ENCODE data around the gene CPO. TPM values are rescaled to one million over a fixed set of nuclear protein-coding genes. Genes with fewer than 3 reads are reported as not detected.

CPO gene, protein sequence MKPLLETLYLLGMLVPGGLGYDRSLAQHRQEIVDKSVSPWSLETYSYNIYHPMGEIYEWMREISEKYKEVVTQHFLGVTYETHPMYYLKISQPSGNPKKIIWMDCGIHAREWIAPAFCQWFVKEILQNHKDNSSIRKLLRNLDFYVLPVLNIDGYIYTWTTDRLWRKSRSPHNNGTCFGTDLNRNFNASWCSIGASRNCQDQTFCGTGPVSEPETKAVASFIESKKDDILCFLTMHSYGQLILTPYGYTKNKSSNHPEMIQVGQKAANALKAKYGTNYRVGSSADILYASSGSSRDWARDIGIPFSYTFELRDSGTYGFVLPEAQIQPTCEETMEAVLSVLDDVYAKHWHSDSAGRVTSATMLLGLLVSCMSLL
- total RNA-seq (0.11 and 0.42 TPM in 2 replicates), polyA plus RNA-seq (0.42 TPM in 1 of 2 replicates, not detected in the other)

DNA sequence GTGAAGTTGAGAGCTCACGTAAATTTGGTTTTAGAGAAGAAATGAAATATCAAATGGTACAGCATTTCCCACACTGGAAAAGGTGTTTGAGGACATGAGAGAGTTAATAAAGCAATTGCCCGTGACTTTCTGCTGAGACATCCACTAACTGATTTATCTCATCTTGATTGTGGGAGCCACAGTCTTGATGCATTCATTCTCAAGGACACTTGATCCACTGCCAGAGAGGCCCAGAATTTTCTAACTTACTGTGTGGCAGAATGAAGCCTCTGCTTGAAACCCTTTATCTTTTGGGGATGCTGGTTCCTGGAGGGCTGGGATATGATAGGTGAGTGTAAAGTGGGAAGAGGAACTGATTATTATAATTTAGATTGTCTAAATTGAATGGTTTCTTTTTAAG is at the start of gene CPO:
CPO (plus strand) TSS at position 179 of the 400 bp plus-strand sequence; CDS start at position 261, 82 bp downstream.
- Histone ChIP-seq H3K4me1 (ENCODE audit: low read depth) (no peaks in the 10 kb centered on the region), H3K27ac (no peak within 1 kb of the TSS), H3K27me3 (no peaks in the 10 kb centered on the region), H3K4me3 (no peak within 1 kb of the TSS), H3K9me3 (ENCODE audit: low read depth) (no peaks in the 10 kb centered on the region), H3K36me3 (no peaks in the 10 kb centered on the region)
- DNase-seq (ENCODE audit: low read depth in 1 of 2, low spot score in 1 of 2): no peak
- no peak for TF ChIP-seq CTCF (IDR thresholded peaks at IDR 0.05; ENCODE audit: low read depth, low read length)

GRCh38 chr2:206890179-206890578 is 49.1 kb upstream of the CPO start:
- Histone ChIP-seq H3K36me3 (no peaks in the 10 kb centered on the region), H3K9me3 (ENCODE audit: low read depth) (no peaks in the 10 kb centered on the region), H3K4me3 (no peak overlapping the region), H3K27me3 (no peaks in the 10 kb centered on the region), H3K27ac (no peak overlapping the region), H3K4me1 (ENCODE audit: low read depth) (no peaks in the 10 kb centered on the region)
- no peak for DNase-seq (ENCODE audit: low read depth in 1 of 2, low spot score in 1 of 2)
- TF ChIP-seq CTCF (IDR thresholded peaks at IDR 0.05; ENCODE audit: low read depth, low read length): no peak

DNA sequence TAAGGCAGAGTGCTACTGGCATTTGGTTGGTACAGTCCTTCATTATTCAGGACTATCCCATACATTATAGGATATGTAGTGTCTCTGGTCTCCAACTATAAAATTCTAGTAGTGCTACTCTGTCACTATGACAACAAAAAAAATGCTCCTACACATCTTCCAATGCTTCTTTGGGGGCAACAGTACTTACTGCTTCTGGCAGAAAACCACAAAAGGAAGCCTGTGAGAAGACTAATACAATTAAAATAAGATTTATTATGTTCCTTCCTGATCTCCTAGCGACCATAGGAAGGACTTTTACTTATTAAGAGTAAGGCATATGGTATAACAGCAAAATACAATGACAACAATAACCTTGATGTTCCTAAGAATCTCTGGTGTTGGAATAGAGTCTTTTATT is 48.4 kb upstream of the CPO start:
- Histone ChIP-seq H3K4me3 (no peak overlapping the region), H3K4me1 (ENCODE audit: low read depth) (no peaks in the 10 kb centered on the region), H3K27ac (no peak overlapping the region), H3K9me3 (ENCODE audit: low read depth) (no peaks in the 10 kb centered on the region), H3K36me3 (no peaks in the 10 kb centered on the region), H3K27me3 (no peaks in the 10 kb centered on the region)
- no peak for DNase-seq (ENCODE audit: low read depth in 1 of 2, low spot score in 1 of 2)
- no peak for TF ChIP-seq CTCF (IDR thresholded peaks at IDR 0.05; ENCODE audit: low read depth, low read length)

DNA sequence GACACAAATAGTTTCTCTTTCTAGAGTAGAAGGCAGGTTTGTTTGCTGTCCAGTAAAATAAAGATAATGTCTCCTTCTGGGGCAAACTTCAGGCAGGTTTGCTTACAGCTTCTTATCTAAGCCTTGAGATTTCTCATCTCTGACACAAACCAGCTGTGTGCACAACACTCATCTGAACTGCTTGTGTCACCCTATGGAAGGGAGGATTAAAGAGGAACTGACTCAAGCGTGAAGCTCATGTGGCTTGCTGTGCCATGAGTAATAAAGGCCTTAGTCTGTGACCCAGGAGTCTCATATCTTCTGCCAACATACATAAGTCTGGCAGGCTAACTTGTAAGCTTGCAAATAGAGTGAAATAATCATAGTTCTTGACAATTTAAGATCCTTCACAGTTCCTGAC is 24.2 kb upstream of the CPO start:
- Histone ChIP-seq H3K27me3 (no peaks in the 10 kb centered on the region), H3K36me3 (no peaks in the 10 kb centered on the region), H3K27ac (peak overlapping the region; percentile 46), H3K4me3 (no peak overlapping the region), H3K4me1 (ENCODE audit: low read depth) (peaks cover 4% of the 10 kb centered on the region), H3K9me3 (ENCODE audit: low read depth) (no peaks in the 10 kb centered on the region)
- no peak for TF ChIP-seq CTCF (IDR thresholded peaks at IDR 0.05; ENCODE audit: low read depth, low read length)
- peak in 1 of 2 donors; percentile 81 for DNase-seq (ENCODE audit: low read depth in 1 of 2, low spot score in 1 of 2)

GRCh38 chr2:206918263-206918662 is 21.1 kb upstream of the CPO start:
- TF ChIP-seq CTCF (IDR thresholded peaks at IDR 0.05; ENCODE audit: low read depth, low read length): no peak
- Histone ChIP-seq H3K4me1 (ENCODE audit: low read depth) (peaks cover 4% of the 10 kb centered on the region), H3K27ac (no peak overlapping the region), H3K27me3 (no peaks in the 10 kb centered on the region), H3K36me3 (no peaks in the 10 kb centered on the region), H3K9me3 (ENCODE audit: low read depth) (no peaks in the 10 kb centered on the region), H3K4me3 (no peak overlapping the region)
- DNase-seq (ENCODE audit: low read depth in 1 of 2, low spot score in 1 of 2): no peak

Data from cardiac muscle cell (in vitro differentiated cells and primary cell).